ENCODE results near the gene CCDC112. TPM values are rescaled to one million over a fixed set of nuclear protein-coding genes. Genes with fewer than 3 reads are reported as not detected.

Gene CCDC112
- total and polyA plus RNA-seq, 10 donors = 3.4 to 12.7 (median 4.3) TPM

GRCh38 chr5:115336964-115337363, 40.5 kb upstream of the CCDC112 start:
- Histone ChIP-seq H3K27me3 (replicated peaks in 1 of 7) (no peaks in the 10 kb centered on the region), H3K4me3 (no peak overlapping the region), H3K27ac (no peak overlapping the region), H3K9me3 (no peaks in the 10 kb centered on the region), H3K36me3 (no peaks in the 10 kb centered on the region), H3K4me1 (no peaks in the 10 kb centered on the region)
- intact Hi-C loops (cut with DNase I; ENCODE audit: low total_unique reads) = no loop called here
- DNase-seq = no peak
- no peak for TF ChIP-seq POLR2A (IDR thresholded peaks at IDR 0.05)
- TF ChIP-seq CTCF (IDR thresholded peaks at IDR 0.05 in 8 of 11, conservative IDR thresholded peaks at IDR 0.05 in 3 of 11) = no peak
- TF ChIP-seq POLR2AphosphoS5 (IDR thresholded peaks at IDR 0.05) = no peak
- WGBS, 5 donors = 94 to 100% (median 96%) methylated on average over 1 of the region's 1 CpG

- intact Hi-C loops (cut with DNase I; ENCODE audit: low total_unique reads) = no loop called here
- TF ChIP-seq CTCF (IDR thresholded peaks at IDR 0.05 in 8 of 11, conservative IDR thresholded peaks at IDR 0.05 in 3 of 11) = no peak
- TF ChIP-seq POLR2A (IDR thresholded peaks at IDR 0.05) = no peak
- no peaks in the 10 kb centered on the region for H3K9me3 ChIP-seq
Measured at GRCh38 chr5:115336201-115336720, 39.8 kb upstream of the CCDC112 start.

GRCh38 chr5:115335301-115335700, 38.8 kb upstream of the CCDC112 start:
- TF ChIP-seq POLR2AphosphoS5 (IDR thresholded peaks at IDR 0.05) (no peak), POLR2A (IDR thresholded peaks at IDR 0.05) (no peak), CTCF (IDR thresholded peaks at IDR 0.05 in 8 of 11, conservative IDR thresholded peaks at IDR 0.05 in 3 of 11) (no peak)
- H3K4me1 ChIP-seq = no peaks in the 10 kb centered on the region
- 76 to 90% (median 85%) methylated on average over 2 of the region's 2 CpGs for WGBS, 5 donors
- H3K4me3 ChIP-seq = no peak overlapping the region
- H3K36me3 ChIP-seq = no peaks in the 10 kb centered on the region
- H3K27me3 ChIP-seq (replicated peaks in 1 of 7) = no peaks in the 10 kb centered on the region
- intact Hi-C loops (cut with DNase I; ENCODE audit: low total_unique reads) = no loop called here
- DNase-seq = no peak
- no peaks in the 10 kb centered on the region for H3K9me3 ChIP-seq
- no peak overlapping the region for H3K27ac ChIP-seq

More at GRCh38 chr5:115336201-115336720, 39.8 kb upstream of the CCDC112 start:
- H3K4me3 ChIP-seq = no peak overlapping the region
- no peaks in the 10 kb centered on the region for H3K27me3 ChIP-seq (replicated peaks in 1 of 7)
- DNase-seq = no peak
- no peak overlapping the region for H3K27ac ChIP-seq
- WGBS, 5 donors = 75 to 93% (median 85%) methylated on average over 1 of the region's 1 CpG
- H3K4me1 ChIP-seq = no peaks in the 10 kb centered on the region
- H3K36me3 ChIP-seq = no peaks in the 10 kb centered on the region

GRCh38 chr5:115333164-115333563, 36.7 kb upstream of the CCDC112 start:
- WGBS, 5 donors = 55 to 84% (median 63%) methylated on average over 1 of the region's 1 CpG
- TF ChIP-seq CTCF (IDR thresholded peaks at IDR 0.05 in 8 of 11, conservative IDR thresholded peaks at IDR 0.05 in 3 of 11) = no peak
- no peak for TF ChIP-seq POLR2A (IDR thresholded peaks at IDR 0.05)
- TF ChIP-seq POLR2AphosphoS5 (IDR thresholded peaks at IDR 0.05) = no peak

More at GRCh38 chr5:115333164-115333563, 36.7 kb upstream of the CCDC112 start:
- Histone ChIP-seq H3K36me3 (no peaks in the 10 kb centered on the region), H3K4me3 (no peak overlapping the region), H3K27me3 (replicated peaks in 1 of 7) (no peaks in the 10 kb centered on the region), H3K4me1 (no peaks in the 10 kb centered on the region), H3K9me3 (no peaks in the 10 kb centered on the region), H3K27ac (no peak overlapping the region)
- intact Hi-C loops (cut with DNase I; ENCODE audit: low total_unique reads) = no loop called here
- DNase-seq = no peak
